HG02938 (cell line): Measurements from ENCODE around the gene BMP7.
"Not testable (repeated sequence)": the region's sequence is repeated elsewhere in the genome, so short reads cannot be mapped to it uniquely, and the experiment has no call there.

ENCODE experiments used
- ATAC-seq: cut with Tn5 transposase; IDR thresholded peaks from one replicate; pipeline ENCODE4 v1.9.1; 2021; ENCODE audit warnings: mild to moderate bottlenecking, moderate library complexity; ENCODE audit not compliant: unreplicated experiment

Gene BMP7

DNA sequence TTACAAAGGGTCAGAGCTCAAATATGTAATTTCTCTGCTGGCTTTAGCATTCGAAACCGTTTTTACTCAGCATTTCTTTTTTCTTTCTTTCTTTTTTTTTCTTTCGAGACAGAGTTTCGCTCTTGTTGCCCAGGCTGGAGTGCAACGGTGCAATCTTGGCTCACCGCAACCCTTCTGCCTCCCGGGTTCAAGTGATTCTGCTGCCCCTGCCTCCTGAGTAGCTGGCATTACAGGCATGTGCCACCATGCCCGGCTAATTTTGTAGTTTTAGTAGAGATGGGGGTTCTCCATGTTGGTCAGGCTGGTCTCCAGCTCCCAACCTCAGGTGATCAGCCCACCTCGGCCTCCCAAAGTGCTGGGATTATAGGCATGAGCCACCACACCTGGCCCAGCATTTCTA is 108.7 kb downstream of the BMP7 start:
- not testable (repeated sequence) for ATAC-seq

GRCh38 chr20:57157106-57157691 is 109.2 kb downstream of the BMP7 start:
- no peak for ATAC-seq

GRCh38 chr20:57156011-57156729 is 110.3 kb downstream of the BMP7 start:
- no peak for ATAC-seq

DNA sequence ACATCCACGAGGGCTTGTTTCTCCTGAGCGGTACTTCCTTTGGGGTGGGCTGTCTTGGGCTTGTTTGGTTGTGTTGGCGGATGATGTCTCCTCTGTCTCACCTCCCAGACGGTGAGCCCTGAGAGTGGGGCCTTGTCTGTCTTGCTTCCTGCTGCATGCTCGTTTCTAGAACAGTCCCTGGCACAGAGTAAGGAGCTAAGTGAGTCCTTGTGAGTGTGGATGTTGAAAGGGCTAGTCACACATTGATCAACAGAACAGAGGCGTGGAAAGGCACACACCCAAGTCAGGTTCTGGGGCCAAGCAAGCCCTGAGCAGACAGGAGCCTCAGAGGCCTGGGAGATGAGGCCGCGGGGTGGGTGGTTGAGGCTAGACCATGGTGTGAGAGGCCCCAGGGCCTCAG is 111.0 kb downstream of the BMP7 start:
- no peak for ATAC-seq

DNA sequence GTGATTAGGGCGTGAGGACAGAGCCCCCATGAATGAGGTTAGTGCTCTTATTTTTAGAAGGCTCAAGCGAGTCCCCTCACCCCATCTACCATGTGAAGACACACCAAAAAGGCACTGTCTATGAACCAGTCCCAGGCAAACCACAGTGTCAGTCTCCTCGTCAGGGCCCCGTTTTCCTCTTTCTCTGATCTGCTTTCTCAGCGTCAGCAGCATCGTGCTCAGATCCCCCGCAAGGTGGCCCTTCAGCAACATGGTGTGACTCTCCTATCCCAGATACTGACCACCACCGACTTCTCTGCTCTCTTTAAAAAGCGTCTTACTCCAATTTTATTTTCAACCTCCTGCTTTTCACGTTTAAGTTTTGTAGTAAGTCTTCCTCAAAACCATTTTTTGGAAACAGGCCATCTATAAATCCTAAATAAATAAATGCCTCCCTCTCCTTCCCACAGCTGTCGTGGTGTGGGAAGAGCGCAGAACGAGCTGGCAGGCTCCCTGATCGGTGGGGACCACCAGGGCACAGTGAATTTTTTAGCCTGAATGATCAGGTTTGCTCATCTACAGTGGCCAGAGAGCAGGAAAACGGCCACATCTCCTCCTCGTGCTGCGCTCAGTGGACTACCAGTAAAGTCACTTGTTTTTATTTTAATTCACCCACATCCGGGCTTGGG is 113.1 kb downstream of the BMP7 start:
- ATAC-seq = no peak

DNA sequence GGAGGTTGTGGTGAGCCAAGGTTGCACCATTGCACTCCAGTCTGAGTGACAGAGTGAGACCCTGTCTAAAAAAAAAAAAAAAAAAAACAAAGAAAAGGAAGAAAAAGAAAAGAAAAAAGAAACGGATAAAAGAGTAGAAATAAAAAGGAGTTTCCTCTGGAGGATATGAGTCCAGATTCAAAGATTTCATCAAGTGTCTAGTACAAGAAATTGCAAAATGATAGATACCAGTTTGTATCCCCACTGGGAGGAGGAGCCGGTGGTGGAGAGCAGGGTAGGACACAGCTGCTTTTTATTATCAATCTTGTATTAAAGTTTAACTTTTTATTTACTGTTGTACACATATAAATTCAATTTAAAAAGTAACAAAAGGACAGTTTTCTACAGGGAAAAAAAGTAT is 113.9 kb downstream of the BMP7 start:
- no peak for ATAC-seq

GRCh38 chr20:57150559-57150958 is 115.9 kb downstream of the BMP7 start:
- ATAC-seq = no peak

- ATAC-seq = no peak
These were observed 118.2 kb downstream of the BMP7 start for GRCh38 chr20:57148263-57148662.

GRCh38 chr20:57147185-57147584 is 119.3 kb downstream of the BMP7 start:
- no peak for ATAC-seq

DNA sequence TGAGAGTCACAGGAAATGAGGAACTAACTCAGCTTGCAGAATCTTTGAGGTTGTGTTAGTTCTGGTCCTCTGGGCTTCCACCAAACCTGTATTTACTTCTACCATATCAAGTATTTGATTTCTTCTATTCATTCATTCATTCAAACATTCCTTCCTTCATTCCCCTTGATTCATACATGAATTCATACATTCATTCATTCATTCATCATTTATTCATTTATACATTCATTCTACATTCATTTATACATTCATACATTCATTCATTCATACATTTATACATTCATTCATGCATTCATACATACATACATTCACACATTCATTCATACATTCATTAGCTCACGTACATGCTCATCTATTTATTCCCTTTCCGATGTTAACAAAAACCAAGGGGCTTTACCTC is 120.3 kb downstream of the BMP7 start:
- no peak for ATAC-seq

DNA sequence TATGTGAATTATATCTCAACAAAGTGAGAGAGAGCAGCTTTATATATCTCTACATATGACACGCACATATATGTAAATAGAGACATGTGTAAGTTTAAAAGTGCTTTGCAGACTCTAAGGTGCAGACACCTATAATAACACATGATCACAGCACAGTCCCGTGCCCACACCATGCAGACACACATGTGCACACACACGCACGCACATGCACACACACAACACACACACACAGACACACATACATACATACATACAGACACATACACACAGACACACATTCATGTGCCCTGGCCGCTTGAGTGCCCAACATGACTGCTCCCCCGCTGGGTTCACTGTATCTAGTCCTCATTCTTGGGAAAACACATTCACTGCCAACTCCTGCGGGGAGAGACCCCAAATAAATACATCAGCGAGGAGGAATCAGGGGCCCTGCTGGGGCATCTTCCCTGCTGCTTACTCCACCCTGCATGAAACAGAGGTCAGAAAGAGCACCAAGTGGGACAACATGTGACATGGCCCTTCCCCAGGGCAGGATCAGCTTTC is 121.3 kb downstream of the BMP7 start:
- ATAC-seq = no peak

- ATAC-seq = no peak
These were observed 123.3 kb downstream of the BMP7 start for GRCh38 chr20:57143173-57143572.

DNA sequence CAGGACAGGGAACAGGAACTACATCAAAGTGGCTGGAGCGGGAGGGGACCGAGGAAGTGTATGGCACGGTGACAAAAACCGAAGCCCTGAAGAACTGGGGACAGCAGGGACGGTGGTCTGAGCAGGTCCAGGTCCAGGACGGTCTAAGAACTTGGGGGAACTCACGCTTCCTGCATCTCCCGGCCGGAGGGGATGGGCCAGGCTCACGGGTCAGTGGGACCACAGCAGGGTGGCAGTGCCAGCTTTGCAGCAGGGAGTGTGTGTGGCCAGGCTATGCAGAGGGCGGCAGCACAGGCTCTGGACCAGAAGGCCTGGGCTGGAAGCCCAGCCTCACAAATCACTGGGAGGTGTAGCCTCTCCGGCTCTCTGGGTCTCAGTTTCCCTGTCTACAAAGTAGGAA is 123.8 kb downstream of the BMP7 start:
- no peak for ATAC-seq

DNA sequence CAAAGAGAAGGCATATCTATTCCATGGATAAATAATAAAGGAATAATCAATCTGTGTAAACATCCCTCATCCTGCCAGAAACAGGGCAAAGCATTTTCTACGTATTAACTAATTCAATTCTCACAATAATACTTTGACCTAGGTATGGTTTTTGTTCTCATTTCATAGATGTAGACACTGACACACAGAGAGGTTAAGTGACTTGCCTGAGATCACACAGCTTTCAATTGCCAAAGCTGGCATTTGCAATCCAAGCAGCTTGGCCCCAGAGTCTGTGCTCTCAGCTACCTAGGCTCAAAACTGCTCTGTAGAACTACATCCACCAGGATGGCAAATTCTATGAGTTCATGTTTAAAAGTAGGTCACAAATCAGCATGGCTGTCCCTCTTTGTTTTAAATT is 124.9 kb downstream of the BMP7 start:
- ATAC-seq = no peak

- ATAC-seq = no peak
These were observed 126.0 kb downstream of the BMP7 start for GRCh38 chr20:57140416-57140965.

DNA sequence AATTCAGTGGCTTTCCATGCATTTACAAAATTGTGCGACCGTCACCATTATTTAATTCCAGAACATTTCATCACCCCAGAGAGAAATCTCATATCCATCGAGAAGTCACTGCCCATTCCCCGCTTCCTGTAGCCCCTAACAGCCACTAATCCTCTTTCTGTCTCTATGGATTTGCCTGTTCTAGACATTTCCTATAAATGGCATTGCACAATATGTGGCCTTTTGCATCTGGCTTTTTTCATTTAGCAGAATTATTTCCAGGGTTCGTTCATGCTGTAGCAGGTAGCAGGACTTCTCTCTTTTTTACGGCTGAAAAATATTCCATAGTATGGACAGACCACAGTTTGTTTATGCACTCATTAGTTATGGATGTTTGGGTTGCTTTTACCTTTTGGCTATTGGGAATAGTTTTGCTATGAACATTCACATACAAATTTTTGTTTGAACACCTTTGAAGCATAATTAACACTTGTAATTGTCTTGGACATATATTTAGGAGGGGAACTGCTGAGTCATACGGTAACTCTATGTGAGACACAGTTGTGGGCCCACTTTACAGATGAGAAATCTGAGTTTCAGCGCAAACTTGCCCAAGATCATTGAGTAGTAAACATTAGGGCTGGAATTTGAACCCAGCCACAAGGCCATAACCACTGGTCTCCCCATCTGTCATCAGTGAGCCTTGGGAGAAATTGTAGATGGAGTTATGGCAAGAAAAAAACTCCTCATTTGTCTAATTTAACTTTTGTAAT is 126.9 kb downstream of the BMP7 start:
- no peak for ATAC-seq

- no peak for ATAC-seq
These were observed 128.0 kb downstream of the BMP7 start for GRCh38 chr20:57138198-57138995.

GRCh38 chr20:57137676-57138075 is 128.8 kb downstream of the BMP7 start:
- ATAC-seq = no peak

DNA sequence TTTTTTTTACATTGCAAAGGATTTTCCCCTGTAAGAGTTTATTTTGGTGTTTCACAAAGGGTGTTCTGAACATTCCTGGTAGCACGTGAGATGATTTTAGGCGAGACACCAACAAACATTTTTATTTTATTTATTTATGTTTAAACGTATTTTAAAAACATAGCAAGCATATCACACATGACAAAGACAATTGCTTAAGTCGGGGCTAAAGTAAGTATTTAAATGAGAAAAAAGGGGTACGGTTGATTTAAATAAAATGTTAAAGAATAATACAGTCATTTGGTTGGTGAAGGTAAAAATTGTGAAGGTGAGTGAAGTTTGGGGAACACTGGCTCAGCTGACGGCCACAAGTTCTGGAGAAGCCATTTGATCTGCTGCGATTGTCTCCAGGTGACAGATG is 129.7 kb downstream of the BMP7 start:
- no peak for ATAC-seq

GRCh38 chr20:57135875-57136274 is 130.6 kb downstream of the BMP7 start:
- no peak for ATAC-seq
